ENCODE results near the gene ZSCAN21. TPM values are rescaled to one million over a fixed set of nuclear protein-coding genes. Genes with fewer than 3 reads are reported as not detected.

ZSCAN21 gene
- polyA plus RNA-seq, 3 donors = 1.5 to 4.6 (median 4.4) TPM

DNA sequence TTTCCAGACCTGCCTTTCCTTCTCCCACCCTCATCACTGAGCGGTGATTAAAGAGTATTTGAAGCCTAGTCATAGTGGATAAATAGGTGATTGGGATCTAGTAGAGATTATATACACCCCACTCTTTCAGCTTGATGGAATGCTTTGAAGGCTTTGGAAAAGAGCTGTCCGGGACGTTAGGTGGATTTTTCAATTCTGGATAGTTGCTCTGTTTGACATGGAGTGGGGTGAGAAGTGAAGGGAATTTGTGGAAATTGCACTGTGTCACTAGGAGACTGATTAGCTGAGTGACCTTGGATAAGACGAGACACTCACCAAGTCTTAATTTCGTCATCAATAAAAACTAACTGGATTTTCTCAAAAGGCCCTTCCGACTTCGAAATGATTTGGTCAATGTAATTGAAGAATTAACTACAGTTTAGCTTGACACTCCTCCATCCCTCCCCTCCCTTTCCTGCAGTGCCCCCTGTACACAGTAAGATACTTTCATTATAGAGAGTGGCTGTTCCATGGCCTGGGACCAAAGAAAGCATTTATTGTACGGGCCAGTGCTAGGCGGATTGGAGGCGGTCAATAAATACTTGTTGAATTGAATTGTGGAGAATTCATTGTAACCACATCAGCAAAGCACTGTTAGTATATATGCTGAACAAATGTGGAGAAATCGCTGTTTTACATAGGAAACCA lies 33.2 kb upstream of the ZSCAN21 start:
- Mint-ChIP-seq H3K27me3 (ENCODE audit: low read depth in 3 of 3) (peaks cover 0 to 2% (median 0%) of the 10 kb centered on the region in 3 donors), H3K27ac (peak overlapping the region; percentile 94 to 99 (median 97)), H3K36me3 (peaks cover 14 to 21% of the 10 kb centered on the region in 2 donors), H3K9me3 (no peaks in the 10 kb centered on the region), H3K4me3 (peak overlapping the region; percentile 93 to 94), H3K4me1 (peaks cover 43% of the 10 kb centered on the region)
- Histone ChIP-seq H3K4me2 (replicated peaks; ENCODE audit: extremely low read depth, low read length, poor library complexity, severe bottlenecking) (peak overlapping the region; percentile 88), H2AFZ (ENCODE audit: insufficient read depth, low read depth, low read length, poor library complexity, severe bottlenecking) (peak overlapping the region; percentile 43), H3K9ac (ENCODE audit: insufficient read depth, low read length, poor library complexity, severe bottlenecking) (peak overlapping the region; percentile 96), H3K9me3 (replicated peaks in 1 of 2; ENCODE audit: control insufficient read depth in 1 of 2, insufficient read depth in 1 of 2, low read length in 2 of 2) (no peaks in the 10 kb centered on the region), H3K4me3 (replicated peaks in 1 of 3; ENCODE audit: low read depth in 2 of 3, low read length in 3 of 3) (peak overlapping the region; percentile 82 to 100 (median 97)), H3K79me2 (ENCODE audit: insufficient read depth, low read length) (peaks cover 60% of the 10 kb centered on the region), H3K36me3 (replicated peaks in 1 of 2; ENCODE audit: control insufficient read depth in 1 of 2, insufficient read depth in 2 of 2, low read length in 2 of 2) (peaks cover 0 to 11% of the 10 kb centered on the region in 2 donors), H3K27ac (ENCODE audit: low read depth in 1 of 2, low read length in 2 of 2) (peak overlapping the region; percentile 85 to 94), H4K20me1 (ENCODE audit: insufficient read depth, low read length) (peaks cover 11% of the 10 kb centered on the region), H3K4me1 (ENCODE audit: control insufficient read depth in 1 of 2, insufficient read depth in 2 of 2, low read length in 2 of 2) (peaks cover 28 to 38% of the 10 kb centered on the region in 2 donors), H3K27me3 (ENCODE audit: control insufficient read depth in 2 of 2, insufficient read depth in 2 of 2, low read length in 2 of 2) (no peaks in the 10 kb centered on the region)
- DNase-seq = peak in 2 of 3 donors; percentile 12 to 24
- intact Hi-C loops (cut with micrococcal nuclease) = loop anchor here (10.0 kb wide), 1 partner anchor 68 kb away; the partner anchor contains the start of genes COPS6 (in 2 of the 2) and ZNF3 (in 2 of the 2)
- 0% methylated on average over 2 of the region's 11 CpGs for WGBS (ENCODE audit: insufficient coverage)
- TF ChIP-seq, protein P1, sequence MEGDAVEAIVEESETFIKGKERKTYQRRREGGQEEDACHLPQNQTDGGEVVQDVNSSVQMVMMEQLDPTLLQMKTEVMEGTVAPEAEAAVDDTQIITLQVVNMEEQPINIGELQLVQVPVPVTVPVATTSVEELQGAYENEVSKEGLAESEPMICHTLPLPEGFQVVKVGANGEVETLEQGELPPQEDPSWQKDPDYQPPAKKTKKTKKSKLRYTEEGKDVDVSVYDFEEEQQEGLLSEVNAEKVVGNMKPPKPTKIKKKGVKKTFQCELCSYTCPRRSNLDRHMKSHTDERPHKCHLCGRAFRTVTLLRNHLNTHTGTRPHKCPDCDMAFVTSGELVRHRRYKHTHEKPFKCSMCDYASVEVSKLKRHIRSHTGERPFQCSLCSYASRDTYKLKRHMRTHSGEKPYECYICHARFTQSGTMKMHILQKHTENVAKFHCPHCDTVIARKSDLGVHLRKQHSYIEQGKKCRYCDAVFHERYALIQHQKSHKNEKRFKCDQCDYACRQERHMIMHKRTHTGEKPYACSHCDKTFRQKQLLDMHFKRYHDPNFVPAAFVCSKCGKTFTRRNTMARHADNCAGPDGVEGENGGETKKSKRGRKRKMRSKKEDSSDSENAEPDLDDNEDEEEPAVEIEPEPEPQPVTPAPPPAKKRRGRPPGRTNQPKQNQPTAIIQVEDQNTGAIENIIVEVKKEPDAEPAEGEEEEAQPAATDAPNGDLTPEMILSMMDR (IDR thresholded peaks at IDR 0.05) = no peak

- no peak for DNase-seq
Observed at GRCh38 chr7:100017300-100017699, 32.3 kb upstream of the ZSCAN21 start.

More at GRCh38 chr7:100017300-100017699, 32.3 kb upstream of the ZSCAN21 start:
- Mint-ChIP-seq H3K4me1 (peaks cover 43% of the 10 kb centered on the region), H3K27me3 (ENCODE audit: low read depth in 3 of 3) (no peaks in the 10 kb centered on the region), H3K4me3 (no peak overlapping the region), H3K9me3 (no peaks in the 10 kb centered on the region), H3K27ac (peak overlapping the region in 5 of 7 donors; percentile 21 to 79 (median 58)), H3K36me3 (peaks cover 20 to 31% of the 10 kb centered on the region in 2 donors)
- H3K27me3 ChIP-seq (ENCODE audit: control insufficient read depth in 2 of 2, insufficient read depth in 2 of 2, low read length in 2 of 2) = no peaks in the 10 kb centered on the region
- H3K9me3 ChIP-seq (replicated peaks in 1 of 2; ENCODE audit: control insufficient read depth in 1 of 2, insufficient read depth in 1 of 2, low read length in 2 of 2) = no peaks in the 10 kb centered on the region
- no peak overlapping the region for H3K4me2 ChIP-seq (replicated peaks; ENCODE audit: extremely low read depth, low read length, poor library complexity, severe bottlenecking)
- H3K9ac ChIP-seq (ENCODE audit: insufficient read depth, low read length, poor library complexity, severe bottlenecking) = no peak overlapping the region
- H4K20me1 ChIP-seq (ENCODE audit: insufficient read depth, low read length) = peaks cover 16% of the 10 kb centered on the region
- WGBS (ENCODE audit: insufficient coverage) = 93% methylated on average over 6 of the region's 11 CpGs
- intact Hi-C loops (cut with micrococcal nuclease) = loop anchor here (10.0 kb wide), 1 partner anchor 68 kb away; the partner anchor contains the start of genes COPS6 (in 2 of the 2) and ZNF3 (in 2 of the 2)
- H3K79me2 ChIP-seq (ENCODE audit: insufficient read depth, low read length) = peaks cover 69% of the 10 kb centered on the region
- H3K36me3 ChIP-seq (replicated peaks in 1 of 2; ENCODE audit: control insufficient read depth in 1 of 2, insufficient read depth in 2 of 2, low read length in 2 of 2) = peaks cover 0 to 19% of the 10 kb centered on the region in 2 donors
- no peak overlapping the region for H3K4me3 ChIP-seq (replicated peaks in 1 of 3; ENCODE audit: low read depth in 2 of 3, low read length in 3 of 3)
- TF ChIP-seq, protein P1 (IDR thresholded peaks at IDR 0.05) = no peak
- no peak overlapping the region for H2AFZ ChIP-seq (ENCODE audit: insufficient read depth, low read depth, low read length, poor library complexity, severe bottlenecking)
- peak overlapping the region in 1 of 2 donors; percentile 11 for H3K27ac ChIP-seq (ENCODE audit: low read depth in 1 of 2, low read length in 2 of 2)
- peaks cover 26 to 35% of the 10 kb centered on the region in 2 donors for H3K4me1 ChIP-seq (ENCODE audit: control insufficient read depth in 1 of 2, insufficient read depth in 2 of 2, low read length in 2 of 2)
